ENCODE data around the gene ME3. TPM values are rescaled to one million over a fixed set of nuclear protein-coding genes. Genes with fewer than 3 reads are reported as not detected.

The ME3 gene
- total and polyA plus RNA-seq, 12 donors = 13.9 to 128 (median 44.5) TPM

GRCh38 chr11:86624366-86624765 is 48.0 kb downstream of the ME3 start:
- intact Hi-C loops (cut with DNase I) = no loop called here
- no peak for TF ChIP-seq POLR2A (IDR thresholded peaks at IDR 0.05)
- no peak for TF ChIP-seq CTCF (IDR thresholded peaks at IDR 0.05)
- Histone ChIP-seq H3K36me3 (replicated peaks in 1 of 2) (no peaks in the 10 kb centered on the region), H3K27me3 (no peaks in the 10 kb centered on the region), H3K9me3 (replicated peaks in 1 of 3) (no peaks in the 10 kb centered on the region), H3K4me3 (no peak overlapping the region), H3K4me1 (replicated peaks in 1 of 2) (peaks cover 12 to 36% of the 10 kb centered on the region in 2 donors), H3K27ac (peak overlapping the region in 1 of 5 donors; percentile 39)
- WGBS, 4 donors = 33 to 56% (median 35%) methylated on average over 3 of the region's 3 CpGs
- DNase-seq = peak in 2 of 7 donors; percentile 21 to 43

- no peak overlapping the region for H3K27ac ChIP-seq
- H3K36me3 ChIP-seq (replicated peaks in 1 of 2) = no peaks in the 10 kb centered on the region
- no peak for DNase-seq
- H3K27me3 ChIP-seq = no peaks in the 10 kb centered on the region
- intact Hi-C loops (cut with DNase I) = no loop called here
- no peaks in the 10 kb centered on the region for H3K9me3 ChIP-seq (replicated peaks in 1 of 3)
- peaks cover 12 to 30% of the 10 kb centered on the region in 2 donors for H3K4me1 ChIP-seq (replicated peaks in 1 of 2)
- no peak overlapping the region for H3K4me3 ChIP-seq
- 83 to 96% (median 89%) methylated on average over 4 of the region's 4 CpGs for WGBS, 4 donors
- TF ChIP-seq POLR2A (IDR thresholded peaks at IDR 0.05) (no peak), CTCF (IDR thresholded peaks at IDR 0.05) (no peak)
These were observed 48.7 kb downstream of the ME3 start for GRCh38 chr11:86623736-86624135.

- no peaks in the 10 kb centered on the region for H3K36me3 ChIP-seq (replicated peaks in 1 of 2)
- WGBS, 4 donors = 71 to 95% (median 75%) methylated on average over 4 of the region's 4 CpGs
- peaks cover 12 to 24% of the 10 kb centered on the region in 2 donors for H3K4me1 ChIP-seq (replicated peaks in 1 of 2)
- TF ChIP-seq POLR2A (IDR thresholded peaks at IDR 0.05) (no peak), CTCF (IDR thresholded peaks at IDR 0.05) (no peak)
- intact Hi-C loops (cut with DNase I) = no loop called here
- no peak overlapping the region for H3K4me3 ChIP-seq
- no peak for DNase-seq
- H3K27me3 ChIP-seq = no peaks in the 10 kb centered on the region
- H3K9me3 ChIP-seq (replicated peaks in 1 of 3) = no peaks in the 10 kb centered on the region
- no peak overlapping the region for H3K27ac ChIP-seq
These were observed 49.3 kb downstream of the ME3 start for GRCh38 chr11:86623041-86623621.

- no peak for DNase-seq
- Histone ChIP-seq H3K4me3 (no peak overlapping the region), H3K9me3 (replicated peaks in 1 of 3) (no peaks in the 10 kb centered on the region), H3K36me3 (replicated peaks in 1 of 2) (no peaks in the 10 kb centered on the region), H3K27me3 (no peaks in the 10 kb centered on the region), H3K4me1 (replicated peaks in 1 of 2) (peaks cover 12 to 24% of the 10 kb centered on the region in 2 donors), H3K27ac (no peak overlapping the region)
- intact Hi-C loops (cut with DNase I) = no loop called here
- TF ChIP-seq POLR2A (IDR thresholded peaks at IDR 0.05) (no peak), CTCF (IDR thresholded peaks at IDR 0.05) (no peak)
- 79 to 96% (median 93%) methylated on average over 3 of the region's 3 CpGs for WGBS, 4 donors
These were observed 50.6 kb downstream of the ME3 start for GRCh38 chr11:86621854-86622253.
